Mucosa of rectum (tissue), 2 donors: Measurements from ENCODE around the gene ZNF646.

Experiments
- H3K27ac ChIP-seq, 2 donors: one replicate each; pipeline ENCODE4 v1.7.0; 2013; ENCODE audit warnings: inconsistent platforms in 2 of 2, low read depth in 2 of 2, low read length in 2 of 2
- H3K27me3 ChIP-seq, 2 donors: one replicate each; pipeline ENCODE4 v1.7.0; 2013; ENCODE audit warnings: low read length in 2 of 2; ENCODE audit not compliant: control insufficient read depth in 2 of 2, insufficient read depth in 2 of 2
- H3K36me3 ChIP-seq, 2 donors: one replicate each; pipeline ENCODE4 v1.7.0; 2013; ENCODE audit warnings: low read length in 2 of 2; ENCODE audit not compliant: control insufficient read depth in 2 of 2, insufficient read depth in 2 of 2
- H3K4me1 ChIP-seq, 2 donors: one replicate each; pipeline ENCODE4 v1.7.0; 2013; ENCODE audit warnings: low read length in 2 of 2, mild to moderate bottlenecking in 1 of 2; ENCODE audit not compliant: control insufficient read depth in 2 of 2, insufficient read depth in 2 of 2
- H3K4me3 ChIP-seq, 2 donors: one replicate each; pipeline ENCODE4 v1.7.0; 2013; ENCODE audit warnings: low read length in 2 of 2
- H3K9ac ChIP-seq, 2 donors: one replicate each; pipeline ENCODE4 v1.7.0; 2013; ENCODE audit warnings: low read length in 2 of 2, low read depth in 1 of 2, mild to moderate bottlenecking in 1 of 2
- H3K9me3 ChIP-seq, 2 donors: one replicate each; pipeline ENCODE4 v1.7.0; 2013; ENCODE audit warnings: low read length in 2 of 2; ENCODE audit not compliant: control insufficient read depth in 2 of 2
- donor health status: healthy.
- donor health status: Normal muscosa, but diverticular disease.

The ZNF646 gene

DNA sequence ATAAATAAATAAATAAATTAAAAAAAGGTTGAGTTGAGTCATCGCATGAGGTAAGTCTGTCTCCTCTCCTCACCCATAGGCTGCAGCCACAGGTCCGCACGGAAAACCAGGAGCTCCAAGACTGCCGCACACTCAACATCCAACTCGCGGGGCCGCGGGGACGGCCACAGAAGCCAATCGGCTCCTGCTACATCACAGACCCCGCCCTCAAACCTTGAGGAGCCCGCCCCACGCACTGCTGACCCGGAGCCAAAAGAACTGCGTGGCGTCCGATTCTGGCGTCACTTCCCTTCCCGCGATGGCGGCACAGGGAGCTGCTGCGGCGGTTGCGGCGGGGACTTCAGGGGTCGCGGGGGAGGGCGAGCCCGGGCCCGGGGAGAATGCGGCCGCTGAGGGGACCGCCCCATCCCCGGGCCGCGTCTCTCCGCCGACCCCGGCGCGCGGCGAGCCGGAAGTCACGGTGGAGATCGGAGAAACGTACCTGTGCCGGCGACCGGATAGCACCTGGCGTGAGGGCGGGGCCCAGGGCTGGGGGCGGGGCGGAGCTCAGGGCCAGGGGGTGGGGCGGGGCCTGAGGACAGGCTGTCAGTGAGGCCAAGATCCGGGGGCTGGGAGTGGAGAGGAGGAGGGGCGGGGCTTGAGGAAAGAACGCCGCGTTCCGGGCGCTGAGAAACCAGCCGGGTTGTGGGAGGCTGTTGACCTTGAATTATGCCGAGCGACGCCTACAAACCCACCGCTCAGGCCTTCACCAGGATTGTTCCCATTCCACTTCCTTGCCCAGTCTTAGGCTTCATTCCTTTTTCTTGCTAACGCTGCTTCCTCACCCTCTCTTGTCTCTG lies 43.4 kb downstream of the ZNF646 start, which contains the start of gene KAT8:
Gene KAT8 (plus strand): TSS at position 281 of the 839 bp plus-strand sequence. CDS start 18 bp downstream, at position 299.
- peaks cover 17 to 24% of the 10 kb centered on the region in 2 donors for H3K4me1 ChIP-seq
- no peaks in the 10 kb centered on the region for H3K27me3 ChIP-seq

GRCh38 chr16:31118223-31119155 lies 44.3 kb downstream of the ZNF646 start:
- Histone ChIP-seq H3K27ac (peak overlapping the region; percentile 96 to 97), H3K9me3 (no peaks in the 10 kb centered on the region), H3K27me3 (no peaks in the 10 kb centered on the region), H3K4me3 (peak overlapping the region; percentile 71 to 94), H3K36me3 (peaks cover 21 to 23% of the 10 kb centered on the region in 2 donors), H3K4me1 (peaks cover 14 to 24% of the 10 kb centered on the region in 2 donors), H3K9ac (peak overlapping the region; percentile 86 to 99)

More for the DNA sequence above, 43.4 kb downstream of the ZNF646 start, which contains the start of gene KAT8:
- Histone ChIP-seq H3K27ac (peak within 1 kb of the TSS; percentile 96 to 97), H3K36me3 (peaks cover 21 to 23% of the 10 kb centered on the region in 2 donors), H3K4me3 (peak within 1 kb of the TSS; percentile 71 to 94), H3K9me3 (no peaks in the 10 kb centered on the region), H3K9ac (peak within 1 kb of the TSS; percentile 86 to 99)

DNA sequence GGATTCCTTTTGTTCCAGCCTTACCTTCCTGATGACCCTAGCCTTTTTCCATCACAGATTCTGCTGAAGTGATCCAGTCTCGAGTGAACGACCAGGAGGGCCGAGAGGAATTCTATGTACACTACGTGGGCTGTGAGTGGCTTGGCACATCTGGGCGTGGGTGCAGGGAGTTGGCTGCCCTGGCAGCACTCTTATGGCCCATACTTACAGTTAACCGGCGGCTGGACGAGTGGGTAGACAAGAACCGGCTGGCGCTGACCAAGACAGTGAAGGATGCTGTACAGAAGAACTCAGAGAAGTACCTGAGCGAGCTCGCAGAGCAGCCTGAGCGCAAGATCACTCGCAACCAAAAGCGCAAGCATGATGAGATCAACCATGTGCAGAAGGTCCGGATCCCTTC lies 45.9 kb downstream of the ZNF646 start:
- Histone ChIP-seq H3K27ac (no peak overlapping the region), H3K4me1 (peaks cover 8 to 15% of the 10 kb centered on the region in 2 donors), H3K9me3 (no peaks in the 10 kb centered on the region), H3K9ac (no peak overlapping the region), H3K27me3 (no peaks in the 10 kb centered on the region), H3K36me3 (peaks cover 23 to 29% of the 10 kb centered on the region in 2 donors), H3K4me3 (no peak overlapping the region)

DNA sequence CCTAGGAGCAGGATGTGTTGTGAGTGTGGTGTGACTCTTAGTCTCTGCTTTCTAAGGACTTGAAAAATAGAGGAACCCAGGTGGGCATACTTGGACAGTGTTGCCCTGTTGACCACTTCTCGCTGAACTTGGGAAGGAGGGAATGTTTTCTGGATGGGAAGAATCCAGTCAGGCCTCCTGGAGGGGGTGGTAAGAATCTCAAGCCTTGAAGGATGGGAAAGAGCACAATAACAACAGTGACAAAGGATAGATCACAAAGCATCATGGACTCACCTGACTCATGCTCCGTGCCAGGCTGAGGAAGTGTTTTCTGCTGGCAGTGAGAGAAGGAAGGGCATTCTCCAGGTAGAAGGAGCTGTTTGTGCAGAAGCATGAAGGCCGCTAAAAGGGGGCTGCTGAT lies 51.6 kb downstream of the ZNF646 start:
- H3K27ac ChIP-seq = no peak overlapping the region

GRCh38 chr16:31127182-31127581 lies 53.0 kb downstream of the ZNF646 start:
- Histone ChIP-seq H3K36me3 (peaks cover 12 to 26% of the 10 kb centered on the region in 2 donors), H3K27ac (peak overlapping the region; percentile 92 to 98), H3K9me3 (no peaks in the 10 kb centered on the region), H3K27me3 (no peaks in the 10 kb centered on the region), H3K4me3 (no peak overlapping the region), H3K4me1 (peaks cover 47 to 52% of the 10 kb centered on the region in 2 donors), H3K9ac (peak overlapping the region in 1 of 2 donors; percentile 76)

More for the DNA sequence above, 51.6 kb downstream of the ZNF646 start:
- Histone ChIP-seq H3K4me1 (peaks cover 35 to 40% of the 10 kb centered on the region in 2 donors), H3K36me3 (peaks cover 17 to 23% of the 10 kb centered on the region in 2 donors), H3K27me3 (no peaks in the 10 kb centered on the region), H3K9ac (no peak overlapping the region), H3K9me3 (no peaks in the 10 kb centered on the region), H3K4me3 (no peak overlapping the region)

GRCh38 chr16:31128711-31129567 lies 54.7 kb downstream of the ZNF646 start:
- peaks cover 20 to 35% of the 10 kb centered on the region in 2 donors for H3K36me3 ChIP-seq
- no peaks in the 10 kb centered on the region for H3K9me3 ChIP-seq
- peak overlapping the region; percentile 92 to 98 for H3K27ac ChIP-seq
- peak overlapping the region; percentile 74 to 76 for H3K9ac ChIP-seq
- H3K4me1 ChIP-seq = peaks cover 62 to 70% of the 10 kb centered on the region in 2 donors
- H3K27me3 ChIP-seq = no peaks in the 10 kb centered on the region
- H3K4me3 ChIP-seq = peak overlapping the region; percentile 22 to 38

DNA sequence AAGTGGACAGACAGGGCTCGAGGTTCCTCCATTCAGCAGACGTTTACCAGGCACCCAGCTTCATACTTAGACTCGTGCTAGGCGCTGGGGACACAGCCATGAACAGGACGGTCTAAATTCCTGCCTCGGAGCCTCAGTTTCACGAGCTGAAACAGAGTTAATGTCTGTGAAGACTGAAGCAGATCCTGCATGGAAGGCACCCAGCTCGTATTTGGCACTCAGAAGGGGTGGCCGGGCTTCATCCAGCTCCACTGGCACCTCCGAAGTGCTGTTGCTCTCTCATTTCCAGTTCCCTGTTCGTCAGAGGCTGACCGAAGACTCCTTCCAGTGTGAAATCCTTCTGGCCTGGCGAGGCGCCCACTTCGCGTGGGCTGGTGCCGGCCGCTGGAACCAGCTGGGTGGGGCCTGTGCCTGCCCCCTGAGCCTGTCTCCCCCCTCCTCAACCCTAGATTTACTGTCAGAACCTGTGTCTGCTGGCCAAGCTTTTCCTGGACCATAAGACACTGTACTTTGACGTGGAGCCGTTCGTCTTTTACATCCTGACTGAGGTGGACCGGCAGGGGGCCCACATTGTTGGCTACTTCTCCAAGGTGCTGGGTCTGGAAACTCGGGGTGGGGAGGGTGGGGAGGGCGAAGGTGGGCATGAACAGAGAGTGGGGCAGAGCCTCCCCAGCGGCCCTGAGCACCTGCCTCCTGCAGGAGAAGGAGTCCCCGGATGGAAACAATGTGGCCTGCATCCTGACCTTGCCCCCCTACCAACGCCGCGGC lies 55.5 kb downstream of the ZNF646 start:
- peak overlapping the region; percentile 68 to 76 for H3K9ac ChIP-seq
- peaks cover 17 to 34% of the 10 kb centered on the region in 2 donors for H3K36me3 ChIP-seq
- peaks cover 65 to 75% of the 10 kb centered on the region in 2 donors for H3K4me1 ChIP-seq
- peak overlapping the region; percentile 92 to 98 for H3K27ac ChIP-seq
- no peaks in the 10 kb centered on the region for H3K9me3 ChIP-seq
- H3K4me3 ChIP-seq = peak overlapping the region in 1 of 2 donors; percentile 31
- H3K27me3 ChIP-seq = no peaks in the 10 kb centered on the region

- H3K4me1 ChIP-seq = peaks cover 66 to 75% of the 10 kb centered on the region in 2 donors
- peak overlapping the region; percentile 68 to 76 for H3K9ac ChIP-seq
- peak overlapping the region; percentile 92 to 98 for H3K27ac ChIP-seq
- H3K4me3 ChIP-seq = no peak overlapping the region
- no peaks in the 10 kb centered on the region for H3K27me3 ChIP-seq
- no peaks in the 10 kb centered on the region for H3K9me3 ChIP-seq
- peaks cover 17 to 34% of the 10 kb centered on the region in 2 donors for H3K36me3 ChIP-seq
Observed at GRCh38 chr16:31130336-31130891, 56.2 kb downstream of the ZNF646 start.
